Fibroblast of the aortic adventitia (primary cell): ENCODE data around the gene GMPS. TPM values are rescaled to one million over a fixed set of nuclear protein-coding genes. Genes with fewer than 3 reads are reported as not detected.
"Not testable (repeated sequence)": the region's sequence is repeated elsewhere in the genome, so short reads cannot be mapped to it uniquely, and the experiment has no call there.

Experiments
- DNase-seq: peaks from one replicate; pipeline ENCODE4 v3.0.0-alpha.2; 2010; ENCODE audit warnings: low read depth
- H3K4me3 ChIP-seq: 2 replicates; pipeline ENCODE4 v1.5.1; 2011; ENCODE audit warnings: low read depth, mild to moderate bottlenecking, control low read depth, low read length, moderate library complexity
- CTCF ChIP-seq: IDR thresholded peaks from 2 replicates; pipeline ENCODE4 v1.5.1; 2011; ENCODE audit warnings: mild to moderate bottlenecking, low read length, control low read depth, inconsistent platforms; ENCODE audit not compliant: insufficient read depth
- total RNA-seq: library from RNA; depleted of rRNA; stranded (reverse); fragments of >200 nt; gene quantifications from 2 replicates; pipeline ENCODE4 v1.2.3, GENCODE V29; 2012; ENCODE audit warnings: low replicate concordance

Gene GMPS
- total RNA-seq, 1 donor: 87.5 TPM

- no peak for TF ChIP-seq CTCF
- H3K4me3 ChIP-seq: no peak overlapping the region
- DNase-seq: no peak
Measured at GRCh38 chr3:155876503-155876902, 6.1 kb downstream of the GMPS start.

GRCh38 chr3:155880286-155880685 lies 9.8 kb downstream of the GMPS start:
- no peak for DNase-seq
- TF ChIP-seq CTCF: no peak
- no peak overlapping the region for H3K4me3 ChIP-seq

- H3K4me3 ChIP-seq: no peak overlapping the region
- DNase-seq: no peak
- no peak for TF ChIP-seq CTCF
Measured at GRCh38 chr3:155884292-155884691, 13.8 kb downstream of the GMPS start.

GRCh38 chr3:155885292-155885691 lies 14.8 kb downstream of the GMPS start:
- DNase-seq: no peak
- no peak overlapping the region for H3K4me3 ChIP-seq
- TF ChIP-seq CTCF: no peak

- not testable (repeated sequence) for DNase-seq, H3K4me3 ChIP-seq
Measured at GRCh38 chr3:155886348-155886747, 15.9 kb downstream of the GMPS start.

GRCh38 chr3:155886915-155887314 lies 16.5 kb downstream of the GMPS start:
- no peak for DNase-seq
- no peak for TF ChIP-seq CTCF
- no peak overlapping the region for H3K4me3 ChIP-seq

- no peak for DNase-seq
- no peak overlapping the region for H3K4me3 ChIP-seq
- no peak for TF ChIP-seq CTCF
Measured at GRCh38 chr3:155889212-155889611, 18.8 kb downstream of the GMPS start.
